ENCODE data around the gene ANXA3. TPM values are rescaled to one million over a fixed set of nuclear protein-coding genes. Genes with fewer than 3 reads are reported as not detected.

ANXA3 gene
- polyA plus RNA-seq, 1 donor from 2014 or later, result 0.27 TPM

- Histone ChIP-seq H3K9me2 (ENCODE audit: insufficient read depth, low read length) (no peaks in the 10 kb centered on the region), H3K27ac (ENCODE audit: low read length) (no peak overlapping the region), H3K4me3 (ENCODE audit: low read length) (no peak overlapping the region), H2AFZ (ENCODE audit: low read depth, low read length) (no peak overlapping the region), H4K20me1 (ENCODE audit: insufficient read depth) (no peaks in the 10 kb centered on the region), H3F3A (ENCODE audit: insufficient read depth, low read length, poor library complexity, severe bottlenecking) (no peaks in the 10 kb centered on the region), H3K27me3 (ENCODE audit: insufficient read depth, low read depth, low read length) (no peaks in the 10 kb centered on the region), H3K9ac (ENCODE audit: low read length) (no peak overlapping the region), H3K9me3 (ENCODE audit: low read length) (no peaks in the 10 kb centered on the region), H3K4me2 (ENCODE audit: low read length) (no peak overlapping the region), H3K79me2 (replicated peaks; ENCODE audit: insufficient read depth, low read length) (no peaks in the 10 kb centered on the region), H3K36me3 (ENCODE audit: insufficient read depth, low read length) (no peaks in the 10 kb centered on the region)
- TF ChIP-seq RAD21 (conservative IDR thresholded peaks at IDR 0.05) (no peak), MXI1 (conservative IDR thresholded peaks at IDR 0.05; ENCODE audit: poor library complexity, severe bottlenecking) (no peak), TAF1 (IDR thresholded peaks at IDR 0.05; ENCODE audit: low read depth) (no peak), POLR2AphosphoS5 (IDR thresholded peaks at IDR 0.05) (no peak), SMC3 (conservative IDR thresholded peaks at IDR 0.05; ENCODE audit: poor library complexity) (no peak), EZH2 (IDR thresholded peaks at IDR 0.05; ENCODE audit: borderline replicate concordance, insufficient read depth, low read length, poor library complexity, severe bottlenecking) (no peak), EP300 (conservative IDR thresholded peaks at IDR 0.05; ENCODE audit: poor library complexity, severe bottlenecking) (no peak)
- TF ChIP-seq, protein P1, sequence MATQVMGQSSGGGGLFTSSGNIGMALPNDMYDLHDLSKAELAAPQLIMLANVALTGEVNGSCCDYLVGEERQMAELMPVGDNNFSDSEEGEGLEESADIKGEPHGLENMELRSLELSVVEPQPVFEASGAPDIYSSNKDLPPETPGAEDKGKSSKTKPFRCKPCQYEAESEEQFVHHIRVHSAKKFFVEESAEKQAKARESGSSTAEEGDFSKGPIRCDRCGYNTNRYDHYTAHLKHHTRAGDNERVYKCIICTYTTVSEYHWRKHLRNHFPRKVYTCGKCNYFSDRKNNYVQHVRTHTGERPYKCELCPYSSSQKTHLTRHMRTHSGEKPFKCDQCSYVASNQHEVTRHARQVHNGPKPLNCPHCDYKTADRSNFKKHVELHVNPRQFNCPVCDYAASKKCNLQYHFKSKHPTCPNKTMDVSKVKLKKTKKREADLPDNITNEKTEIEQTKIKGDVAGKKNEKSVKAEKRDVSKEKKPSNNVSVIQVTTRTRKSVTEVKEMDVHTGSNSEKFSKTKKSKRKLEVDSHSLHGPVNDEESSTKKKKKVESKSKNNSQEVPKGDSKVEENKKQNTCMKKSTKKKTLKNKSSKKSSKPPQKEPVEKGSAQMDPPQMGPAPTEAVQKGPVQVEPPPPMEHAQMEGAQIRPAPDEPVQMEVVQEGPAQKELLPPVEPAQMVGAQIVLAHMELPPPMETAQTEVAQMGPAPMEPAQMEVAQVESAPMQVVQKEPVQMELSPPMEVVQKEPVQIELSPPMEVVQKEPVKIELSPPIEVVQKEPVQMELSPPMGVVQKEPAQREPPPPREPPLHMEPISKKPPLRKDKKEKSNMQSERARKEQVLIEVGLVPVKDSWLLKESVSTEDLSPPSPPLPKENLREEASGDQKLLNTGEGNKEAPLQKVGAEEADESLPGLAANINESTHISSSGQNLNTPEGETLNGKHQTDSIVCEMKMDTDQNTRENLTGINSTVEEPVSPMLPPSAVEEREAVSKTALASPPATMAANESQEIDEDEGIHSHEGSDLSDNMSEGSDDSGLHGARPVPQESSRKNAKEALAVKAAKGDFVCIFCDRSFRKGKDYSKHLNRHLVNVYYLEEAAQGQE (IDR thresholded peaks at IDR 0.05; ENCODE audit: borderline replicate concordance), result no peak
- TF ChIP-seq, protein P2, sequence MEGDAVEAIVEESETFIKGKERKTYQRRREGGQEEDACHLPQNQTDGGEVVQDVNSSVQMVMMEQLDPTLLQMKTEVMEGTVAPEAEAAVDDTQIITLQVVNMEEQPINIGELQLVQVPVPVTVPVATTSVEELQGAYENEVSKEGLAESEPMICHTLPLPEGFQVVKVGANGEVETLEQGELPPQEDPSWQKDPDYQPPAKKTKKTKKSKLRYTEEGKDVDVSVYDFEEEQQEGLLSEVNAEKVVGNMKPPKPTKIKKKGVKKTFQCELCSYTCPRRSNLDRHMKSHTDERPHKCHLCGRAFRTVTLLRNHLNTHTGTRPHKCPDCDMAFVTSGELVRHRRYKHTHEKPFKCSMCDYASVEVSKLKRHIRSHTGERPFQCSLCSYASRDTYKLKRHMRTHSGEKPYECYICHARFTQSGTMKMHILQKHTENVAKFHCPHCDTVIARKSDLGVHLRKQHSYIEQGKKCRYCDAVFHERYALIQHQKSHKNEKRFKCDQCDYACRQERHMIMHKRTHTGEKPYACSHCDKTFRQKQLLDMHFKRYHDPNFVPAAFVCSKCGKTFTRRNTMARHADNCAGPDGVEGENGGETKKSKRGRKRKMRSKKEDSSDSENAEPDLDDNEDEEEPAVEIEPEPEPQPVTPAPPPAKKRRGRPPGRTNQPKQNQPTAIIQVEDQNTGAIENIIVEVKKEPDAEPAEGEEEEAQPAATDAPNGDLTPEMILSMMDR (IDR thresholded peaks at IDR 0.05; ENCODE audit: poor library complexity, severe bottlenecking), result no peak
These were observed 27.6 kb upstream of the ANXA3 start for GRCh38 chr4:78524009-78524408.

GRCh38 chr4:78525559-78525958, 26.0 kb upstream of the ANXA3 start:
- Histone ChIP-seq H3K36me3 (ENCODE audit: insufficient read depth, low read length) (no peaks in the 10 kb centered on the region), H3K27me3 (ENCODE audit: insufficient read depth, low read depth, low read length) (no peaks in the 10 kb centered on the region), H4K20me1 (ENCODE audit: insufficient read depth) (no peaks in the 10 kb centered on the region), H2AFZ (ENCODE audit: low read depth, low read length) (no peak overlapping the region), H3K79me2 (replicated peaks; ENCODE audit: insufficient read depth, low read length) (no peaks in the 10 kb centered on the region), H3K4me3 (ENCODE audit: low read length) (no peak overlapping the region), H3K4me2 (ENCODE audit: low read length) (no peak overlapping the region), H3K9ac (ENCODE audit: low read length) (no peak overlapping the region), H3K9me2 (ENCODE audit: insufficient read depth, low read length) (no peaks in the 10 kb centered on the region), H3K27ac (ENCODE audit: low read length) (no peak overlapping the region), H3F3A (ENCODE audit: insufficient read depth, low read length, poor library complexity, severe bottlenecking) (no peaks in the 10 kb centered on the region), H3K9me3 (ENCODE audit: low read length) (no peaks in the 10 kb centered on the region)
- TF ChIP-seq EP300 (conservative IDR thresholded peaks at IDR 0.05; ENCODE audit: poor library complexity, severe bottlenecking), result no peak

DNA sequence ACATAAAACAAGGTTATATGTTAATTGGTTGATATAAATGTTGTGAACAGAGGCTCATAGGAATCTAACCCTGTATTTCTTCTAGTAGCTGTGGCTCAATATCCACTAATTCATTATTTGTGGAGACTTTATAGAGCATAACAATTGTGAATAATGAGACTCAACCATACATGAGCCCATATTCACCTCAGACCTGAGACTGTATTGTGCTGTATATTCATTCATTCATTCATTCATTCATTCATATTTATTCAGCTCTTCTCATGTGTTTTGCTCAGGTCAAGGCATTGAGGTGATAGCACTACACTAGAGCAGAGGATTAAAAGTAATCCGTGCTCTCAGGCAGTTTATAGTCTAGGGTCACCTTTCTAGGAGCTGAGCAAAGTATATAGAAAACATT, 24.5 kb upstream of the ANXA3 start:
- Histone ChIP-seq H3K79me2 (replicated peaks; ENCODE audit: insufficient read depth, low read length) (no peaks in the 10 kb centered on the region), H3K36me3 (ENCODE audit: insufficient read depth, low read length) (no peaks in the 10 kb centered on the region), H3F3A (ENCODE audit: insufficient read depth, low read length, poor library complexity, severe bottlenecking) (no peaks in the 10 kb centered on the region), H4K20me1 (ENCODE audit: insufficient read depth) (no peaks in the 10 kb centered on the region), H3K27ac (ENCODE audit: low read length) (no peak overlapping the region), H2AFZ (ENCODE audit: low read depth, low read length) (no peak overlapping the region), H3K4me2 (ENCODE audit: low read length) (no peak overlapping the region), H3K27me3 (ENCODE audit: insufficient read depth, low read depth, low read length) (no peaks in the 10 kb centered on the region), H3K9ac (ENCODE audit: low read length) (no peak overlapping the region), H3K4me3 (ENCODE audit: low read length) (no peak overlapping the region), H3K9me2 (ENCODE audit: insufficient read depth, low read length) (no peaks in the 10 kb centered on the region), H3K9me3 (ENCODE audit: low read length) (no peaks in the 10 kb centered on the region)
- TF ChIP-seq, protein P1 (IDR thresholded peaks at IDR 0.05; ENCODE audit: borderline replicate concordance), result no peak
- TF ChIP-seq EP300 (conservative IDR thresholded peaks at IDR 0.05; ENCODE audit: poor library complexity, severe bottlenecking), result no peak
- no peak for TF ChIP-seq MXI1 (conservative IDR thresholded peaks at IDR 0.05; ENCODE audit: poor library complexity, severe bottlenecking)
- no peak for TF ChIP-seq RAD21 (conservative IDR thresholded peaks at IDR 0.05)
- TF ChIP-seq POLR2AphosphoS5 (IDR thresholded peaks at IDR 0.05), result no peak
- TF ChIP-seq TAF1 (IDR thresholded peaks at IDR 0.05; ENCODE audit: low read depth), result no peak
- no peak for TF ChIP-seq SMC3 (conservative IDR thresholded peaks at IDR 0.05; ENCODE audit: poor library complexity)
- no peak for TF ChIP-seq EZH2 (IDR thresholded peaks at IDR 0.05; ENCODE audit: borderline replicate concordance, insufficient read depth, low read length, poor library complexity, severe bottlenecking)
- TF ChIP-seq, protein P2 (IDR thresholded peaks at IDR 0.05; ENCODE audit: poor library complexity, severe bottlenecking), result no peak

Data from neural cell (in vitro differentiated cells).